IPS DF 4.7 (cell line): ENCODE results near the gene HADHA.
"Not testable (repeated sequence)": the region's sequence is repeated elsewhere in the genome, so short reads cannot be mapped to it uniquely, and the experiment has no call there.

Experiments used
- DNase-seq: peaks from one replicate; pipeline ENCODE4 v3.0.0-alpha.2; 2013; ENCODE audit warnings: low spot score; ENCODE audit errors: extremely low read depth

Gene HADHA

DNA sequence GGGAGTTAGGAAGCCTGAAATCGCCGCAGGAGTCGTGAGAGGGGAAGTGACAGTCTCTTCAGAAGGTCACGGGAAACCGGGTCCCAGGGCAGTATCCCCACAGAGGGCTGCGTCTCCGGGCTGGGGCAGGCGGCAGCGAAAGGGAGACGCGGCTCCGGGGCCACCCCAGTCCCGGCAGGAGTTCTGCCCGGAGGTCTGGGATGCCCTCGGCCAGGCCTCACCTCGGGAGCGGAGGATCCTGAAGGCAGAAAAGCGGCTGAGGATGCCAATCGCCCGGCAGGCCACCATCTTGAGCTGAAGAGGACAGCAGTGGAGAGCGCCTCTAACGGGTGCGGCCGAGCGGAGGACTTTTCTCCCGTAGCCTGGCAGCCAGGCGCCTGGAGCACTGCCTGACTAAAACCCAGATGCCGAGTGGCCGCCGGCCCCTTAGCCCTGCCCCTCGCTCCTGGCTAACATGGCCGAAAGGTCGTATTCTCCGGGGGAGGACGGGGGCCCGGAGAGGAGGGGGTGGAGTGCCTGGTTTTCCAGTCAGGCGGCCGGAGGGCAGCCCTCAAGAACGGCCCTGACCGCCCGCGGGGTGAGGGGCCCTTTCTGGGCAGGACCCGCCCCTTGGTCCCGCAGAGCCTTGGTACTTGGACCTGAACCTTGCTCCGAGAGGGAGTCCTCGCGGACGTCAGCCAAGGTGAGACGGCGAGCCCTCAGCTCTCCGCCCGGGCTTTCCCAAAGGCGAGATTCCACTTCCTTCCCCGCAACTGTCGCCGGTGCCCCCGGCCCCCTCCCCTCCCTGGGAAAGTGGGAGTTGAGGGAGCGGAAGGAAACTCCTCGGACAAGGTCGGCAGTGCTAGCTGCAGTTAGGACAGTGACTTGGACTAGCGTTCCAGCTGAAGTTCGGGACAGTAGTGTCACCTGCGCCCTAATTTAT lies at the start of gene HADHA, which contains the start of gene HADHB:
Gene HADHA, minus strand, starts transcription at position 324 of the 922 bp plus-strand sequence. Its CDS starts 36 bp downstream, at position 288.
Gene HADHB, plus strand, starts transcription at position 631 of the 922 bp plus-strand sequence. CDS start 9,316 bp downstream, outside the sequence.
- peak; percentile 75 for DNase-seq

DNA sequence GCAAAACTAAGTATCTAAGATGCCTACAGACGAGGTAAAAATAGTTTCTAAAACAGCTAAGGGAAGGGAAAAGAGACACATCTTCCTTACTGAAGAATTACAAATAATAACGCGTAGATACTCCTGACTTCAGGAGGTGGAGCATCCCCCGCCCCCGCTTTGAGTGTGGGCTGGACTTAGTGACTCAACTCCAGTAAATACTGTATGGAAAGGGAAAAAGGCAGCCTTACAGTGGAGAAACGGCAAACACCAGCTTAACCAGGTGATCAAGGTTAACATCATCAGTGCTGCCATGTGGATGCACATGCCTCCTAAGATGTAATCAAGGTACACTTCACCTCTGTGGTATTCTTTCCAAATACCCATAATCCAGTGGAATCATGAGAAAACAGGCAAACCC lies 48.2 kb upstream of the HADHA start:
- DNase-seq = no peak

DNA sequence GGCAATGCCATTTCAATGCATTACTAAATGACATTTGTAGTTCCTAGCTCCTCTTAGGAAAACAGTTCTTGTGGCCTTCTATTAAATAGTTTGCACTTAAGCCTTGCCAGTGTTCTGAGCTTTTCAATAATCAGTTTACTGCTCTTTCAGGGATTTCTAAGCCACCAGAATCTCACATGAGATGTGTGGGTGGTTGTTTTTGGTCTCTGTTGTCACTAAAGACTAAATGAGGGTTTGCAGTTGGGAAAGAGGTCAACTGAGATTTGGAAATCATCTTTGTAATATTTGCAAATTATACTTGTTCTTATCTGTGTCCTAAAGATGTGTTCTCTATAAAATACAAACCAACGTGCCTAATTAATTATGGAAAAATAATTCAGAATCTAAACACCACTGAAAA lies 45.6 kb upstream of the HADHA start:
- no peak for DNase-seq

DNA sequence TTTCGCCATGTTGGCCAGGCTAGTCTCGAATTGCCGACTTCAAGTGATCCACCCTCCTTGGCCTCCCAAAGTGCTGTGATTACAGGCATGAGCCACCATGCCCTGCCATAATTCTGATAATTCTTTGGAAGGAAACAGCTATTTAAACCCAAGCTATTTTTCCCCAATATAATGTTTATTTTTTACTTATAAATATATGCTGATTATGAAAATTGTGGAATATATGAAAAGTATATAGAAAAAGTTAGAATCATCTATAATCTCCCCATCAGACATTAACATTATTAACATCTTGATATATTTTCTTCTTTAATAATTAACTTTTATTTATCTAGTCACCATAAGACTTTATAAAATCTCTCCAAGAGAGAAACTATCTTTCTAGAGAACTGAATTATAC lies 41.5 kb upstream of the HADHA start:
- DNase-seq = no peak

DNA sequence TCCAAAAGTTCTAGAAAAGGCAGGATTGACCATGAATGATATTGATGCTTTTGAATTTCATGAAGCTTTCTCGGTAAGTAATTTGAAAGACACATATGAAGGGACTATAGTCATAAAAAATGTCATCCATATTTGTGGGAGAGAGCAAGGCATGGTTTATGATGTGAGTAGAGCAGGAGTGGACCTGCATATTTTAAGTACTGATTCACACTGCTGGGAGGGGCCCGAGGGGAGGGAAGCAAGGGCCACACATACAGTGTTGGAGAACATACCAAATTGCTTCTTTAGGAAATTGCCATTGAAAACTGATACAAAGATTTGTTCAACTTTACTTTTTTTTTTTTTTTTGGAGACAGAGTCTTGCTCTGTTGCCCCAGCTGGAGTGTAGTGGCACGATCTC lies 39.7 kb upstream of the HADHA start:
- DNase-seq = no peak

DNA sequence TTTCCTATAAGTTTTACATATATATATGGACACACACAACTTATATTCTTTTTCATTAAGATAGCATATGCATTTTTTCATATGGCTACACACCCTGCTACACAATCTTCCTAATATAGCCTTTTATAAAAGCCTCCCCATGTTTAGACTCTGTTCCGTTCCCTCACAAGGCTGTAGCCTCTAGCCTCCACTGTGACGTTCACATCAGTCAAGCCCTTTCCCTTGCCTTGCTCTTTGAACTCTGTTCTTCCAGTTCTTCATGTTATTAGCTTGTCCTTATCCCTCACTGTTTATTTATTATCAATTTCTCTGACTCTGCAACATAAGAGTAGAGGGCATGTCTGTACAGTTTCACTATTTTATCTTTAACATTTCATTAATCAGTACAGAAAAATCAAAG lies 39.2 kb upstream of the HADHA start:
- no peak for DNase-seq

DNA sequence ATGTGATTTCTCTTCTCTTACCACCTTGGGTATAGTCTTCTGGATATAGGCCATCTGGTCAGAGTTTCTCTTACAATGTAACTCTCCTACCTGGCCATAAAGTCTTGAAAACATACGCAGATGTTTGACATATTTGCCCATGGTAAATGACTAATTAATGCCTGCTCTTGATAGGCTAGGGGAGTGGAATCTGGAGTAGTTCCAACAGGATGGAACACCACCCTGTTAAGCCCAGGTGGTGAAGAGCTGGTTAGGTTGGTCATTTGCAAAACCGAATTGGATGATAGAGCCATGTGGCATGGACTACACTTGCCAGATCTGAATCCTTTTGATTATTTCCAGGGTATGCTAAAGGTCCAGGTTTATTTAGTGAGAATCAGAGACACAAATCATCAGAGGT lies 36.8 kb upstream of the HADHA start:
- DNase-seq = no peak

DNA sequence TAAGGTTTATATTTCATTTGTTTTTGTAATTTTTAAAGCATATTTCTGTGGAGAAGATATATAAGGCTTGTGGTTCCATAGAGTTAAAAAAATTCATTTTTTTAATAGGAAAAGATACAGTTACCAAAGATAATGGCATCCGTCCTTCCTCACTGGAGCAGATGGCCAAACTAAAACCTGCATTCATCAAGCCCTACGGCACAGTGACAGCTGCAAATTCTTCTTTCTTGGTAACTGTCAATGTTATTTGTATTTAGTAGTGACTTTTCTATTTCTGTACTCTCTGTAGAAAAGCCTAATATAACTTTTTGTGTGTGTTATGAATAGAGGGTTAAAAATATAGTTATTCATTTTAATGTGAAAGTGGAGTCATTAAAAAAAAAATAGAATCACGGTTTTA lies 35.5 kb upstream of the HADHA start:
- DNase-seq = no peak

DNA sequence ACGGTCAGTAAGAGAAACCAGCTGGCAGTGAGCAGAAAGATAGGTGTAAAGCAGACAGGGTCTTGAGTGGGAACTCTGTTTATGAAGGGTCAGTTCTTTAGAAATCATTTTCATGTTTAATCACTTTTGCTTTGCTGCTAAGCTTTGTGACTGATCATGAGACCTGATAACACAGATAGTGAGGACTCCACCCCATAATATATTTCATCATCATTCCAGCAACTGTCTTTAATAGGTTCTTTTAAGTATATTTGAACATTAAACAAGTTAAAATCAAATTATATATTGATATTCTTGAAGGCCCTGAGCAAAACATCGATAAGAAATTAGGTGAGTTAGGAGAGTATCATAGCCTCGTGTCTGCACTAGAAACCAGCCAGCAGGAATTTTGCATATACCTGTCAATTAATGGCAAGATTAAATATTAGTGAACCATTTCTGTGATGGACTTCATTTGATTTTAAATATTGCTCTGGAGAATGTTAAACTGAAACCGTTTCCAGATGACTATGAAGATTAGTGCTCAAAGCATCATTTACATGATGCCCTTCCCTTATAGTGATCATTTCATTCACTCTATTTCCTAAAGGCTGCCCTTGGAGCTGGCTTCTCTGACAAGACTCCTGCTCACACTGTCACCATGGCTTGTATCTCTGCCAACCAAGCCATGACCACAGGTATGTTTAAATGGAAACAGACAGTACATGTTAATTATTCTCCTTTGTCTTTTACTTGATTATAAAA lies 32.2 kb upstream of the HADHA start:
- no peak for DNase-seq

DNA sequence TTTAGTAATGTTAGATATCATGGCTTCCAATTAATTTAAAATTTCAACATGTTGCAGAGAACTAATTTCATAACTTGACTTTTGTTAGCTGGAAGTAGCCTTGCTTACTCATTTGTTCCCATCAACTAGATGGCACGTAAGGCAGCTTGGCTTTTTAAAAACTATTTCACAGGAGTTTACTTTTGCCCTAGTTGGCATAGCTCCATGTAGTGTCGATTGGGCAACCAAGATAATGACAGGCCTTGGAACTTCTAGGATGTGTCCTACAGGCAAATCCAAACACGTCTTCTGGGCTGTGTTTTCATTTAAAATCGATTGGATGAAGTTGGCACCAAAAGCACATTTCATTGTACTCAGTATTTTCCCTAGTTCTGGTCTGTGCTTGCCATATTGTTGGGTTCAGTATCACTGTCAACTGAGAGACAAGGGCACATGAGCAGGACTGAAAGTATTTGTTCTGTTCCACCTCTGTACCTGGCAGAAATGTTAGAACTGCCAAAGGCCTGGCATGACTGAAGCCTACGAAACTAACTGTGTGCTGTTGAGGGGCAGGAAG lies 29.7 kb upstream of the HADHA start:
- DNase-seq = no peak

DNA sequence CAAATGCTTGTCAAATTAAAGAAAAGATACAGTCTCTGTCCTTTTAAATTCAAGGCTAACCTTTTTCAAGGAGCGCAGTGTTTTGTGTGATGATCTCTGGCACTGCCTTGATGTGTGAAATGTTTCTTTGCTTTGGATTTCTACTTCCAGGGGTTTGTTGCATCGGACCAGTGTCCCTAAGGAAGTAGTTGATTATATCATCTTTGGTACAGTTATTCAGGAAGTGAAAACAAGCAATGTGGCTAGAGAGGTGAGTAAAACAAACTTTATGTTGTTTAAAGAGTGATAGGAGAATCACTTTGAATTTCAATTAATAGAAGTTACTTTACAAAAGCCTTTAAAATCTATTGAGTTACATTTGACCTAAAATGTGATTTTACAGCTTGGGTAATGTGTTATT lies 29.1 kb upstream of the HADHA start:
- DNase-seq = no peak

DNA sequence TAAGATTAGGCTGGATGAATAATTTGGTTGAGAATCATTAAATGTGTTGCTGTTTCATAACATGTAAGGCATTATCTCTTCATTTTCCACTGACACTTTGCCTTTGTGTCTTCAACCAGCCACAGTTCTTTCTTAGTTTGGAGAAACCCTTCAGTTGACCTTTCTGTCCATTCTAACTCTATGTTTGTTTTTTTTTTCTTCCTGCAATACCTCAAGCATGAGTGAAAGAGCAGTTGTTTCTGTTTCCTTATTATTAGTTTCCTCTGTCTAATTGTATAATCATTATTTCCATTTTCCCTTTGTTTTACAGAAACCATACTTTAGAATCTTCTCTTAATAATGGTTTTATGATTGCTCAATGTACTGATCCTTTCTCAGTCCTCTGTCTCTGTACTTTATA lies 25.9 kb upstream of the HADHA start:
- DNase-seq = no peak

DNA sequence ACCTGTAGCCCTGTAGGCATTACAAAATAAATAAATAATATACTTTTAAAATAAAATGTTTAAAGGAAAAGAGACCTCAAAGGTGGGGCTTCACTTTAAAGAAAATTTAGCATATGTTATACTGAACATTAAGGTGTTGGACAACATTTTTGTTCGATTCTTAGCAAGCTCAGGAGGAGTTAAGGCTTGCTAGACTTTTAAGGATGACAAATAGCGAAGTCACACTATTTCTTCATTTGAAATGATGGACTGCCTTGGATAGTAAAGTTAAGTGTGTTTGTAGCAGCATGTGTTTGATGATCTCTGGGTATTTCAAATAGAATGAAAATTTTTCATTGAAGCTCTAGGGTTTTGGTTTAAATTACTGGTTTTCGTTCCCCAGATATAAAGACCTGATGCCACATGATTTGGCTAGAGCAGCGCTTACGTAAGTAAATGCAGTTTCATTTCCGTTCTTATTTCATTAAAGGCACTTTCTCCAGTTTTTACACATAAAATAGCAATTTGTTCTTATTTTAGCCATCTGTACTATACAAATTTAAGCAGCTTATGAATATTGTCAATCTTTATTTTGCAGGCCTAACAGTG lies 25.2 kb upstream of the HADHA start:
- no peak for DNase-seq

DNA sequence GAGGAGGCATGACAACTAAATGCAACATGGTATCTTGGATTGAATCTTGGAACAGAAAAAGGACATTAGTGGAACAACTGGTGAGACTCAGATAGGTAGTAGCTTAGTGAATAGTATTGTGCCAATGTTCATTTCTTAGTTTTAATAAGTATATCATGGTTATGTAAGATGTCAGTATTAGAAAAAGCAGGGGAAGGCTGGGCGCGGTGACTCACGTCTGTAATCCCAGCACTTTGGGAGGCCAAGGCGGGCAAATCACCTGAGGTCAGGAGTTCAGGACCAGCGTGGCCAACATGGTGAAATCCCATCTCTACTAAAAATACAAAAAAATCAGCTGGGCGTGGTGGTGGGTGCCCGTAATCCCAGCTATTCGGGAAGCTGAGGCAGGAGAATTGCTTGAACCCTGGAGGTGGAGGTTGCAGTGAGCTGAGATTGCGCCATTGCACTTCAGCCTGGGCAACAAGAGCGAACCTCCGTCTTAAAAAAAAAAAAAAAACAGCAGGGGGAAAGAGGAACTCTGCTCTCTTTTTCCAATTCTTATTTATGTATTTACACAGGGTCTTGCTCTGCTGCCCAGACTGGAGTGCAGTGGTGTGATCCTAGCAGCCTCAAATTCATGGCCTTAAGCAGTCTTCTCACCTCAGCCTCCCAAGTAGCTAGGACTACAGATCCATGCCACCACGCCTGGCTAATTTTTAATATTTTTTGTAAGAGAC lies 24.4 kb upstream of the HADHA start:
- not testable (repeated sequence) for DNase-seq

DNA sequence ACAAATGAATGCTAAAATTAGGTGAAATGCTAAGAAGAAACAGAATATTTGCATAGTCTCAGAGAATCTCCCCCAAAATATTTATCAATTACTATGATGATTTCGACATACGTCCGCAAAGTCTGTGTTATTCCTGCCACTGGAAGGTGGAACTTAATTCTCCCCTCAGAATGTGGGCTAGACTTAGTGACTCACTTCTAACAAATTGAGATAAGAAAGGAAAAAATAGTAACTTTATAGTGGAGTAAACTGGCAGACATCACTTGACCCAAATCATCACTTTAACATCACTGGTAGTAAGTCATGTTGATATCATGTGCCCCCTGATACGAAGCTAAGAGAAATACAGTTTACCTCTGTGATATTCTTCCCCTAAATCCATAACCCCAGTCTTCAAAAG lies 23.8 kb upstream of the HADHA start:
- no peak for DNase-seq

DNA sequence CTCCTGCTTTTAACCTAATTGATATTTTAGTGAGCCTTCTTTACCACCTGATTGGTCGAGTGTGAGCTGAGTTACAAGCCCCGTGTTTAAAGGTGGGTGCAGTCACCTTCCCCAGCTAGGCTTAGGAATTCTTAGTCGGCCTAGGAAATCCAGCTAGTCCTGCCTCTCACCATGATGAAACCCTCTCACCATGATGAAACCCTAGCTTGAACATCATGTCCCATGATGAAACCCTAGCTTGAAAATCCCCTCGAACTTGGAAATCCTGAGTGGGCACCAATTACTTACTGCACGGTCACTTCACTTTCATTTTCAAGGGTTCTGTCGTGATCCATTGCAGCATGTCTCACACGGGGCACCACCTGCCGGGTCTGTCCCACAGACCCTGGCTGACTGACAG lies 14.4 kb upstream of the HADHA start:
- DNase-seq = not testable (repeated sequence)

DNA sequence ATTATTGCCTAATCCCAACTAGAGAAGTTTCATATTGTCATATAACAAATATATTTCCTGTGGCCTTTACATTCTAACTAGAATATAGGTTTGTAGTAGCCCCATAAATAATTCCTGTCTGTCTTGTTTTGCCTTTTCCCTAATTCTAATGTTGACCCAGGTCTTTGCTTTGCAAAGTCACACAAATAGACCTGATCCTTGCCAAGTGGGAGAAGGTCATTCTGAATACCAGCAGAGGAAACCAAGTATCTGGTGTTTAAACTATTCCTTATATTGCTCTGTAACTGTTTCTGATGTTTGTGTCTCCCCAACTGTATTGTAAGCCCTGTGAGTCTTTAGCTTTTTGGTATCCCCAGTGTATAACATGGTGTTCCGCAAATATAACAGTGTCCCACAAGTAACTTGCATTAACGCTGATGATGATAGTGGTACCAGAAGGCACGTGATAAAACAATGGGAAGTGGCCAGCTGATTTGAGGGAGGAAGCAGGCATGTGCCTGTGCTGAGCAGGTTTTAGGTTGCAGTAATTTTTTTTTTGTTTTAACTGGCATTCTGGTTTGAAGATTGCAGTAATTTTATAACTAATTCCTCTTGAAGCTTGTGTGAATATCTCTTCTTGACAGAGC lies 11.4 kb upstream of the HADHA start:
- DNase-seq = no peak

DNA sequence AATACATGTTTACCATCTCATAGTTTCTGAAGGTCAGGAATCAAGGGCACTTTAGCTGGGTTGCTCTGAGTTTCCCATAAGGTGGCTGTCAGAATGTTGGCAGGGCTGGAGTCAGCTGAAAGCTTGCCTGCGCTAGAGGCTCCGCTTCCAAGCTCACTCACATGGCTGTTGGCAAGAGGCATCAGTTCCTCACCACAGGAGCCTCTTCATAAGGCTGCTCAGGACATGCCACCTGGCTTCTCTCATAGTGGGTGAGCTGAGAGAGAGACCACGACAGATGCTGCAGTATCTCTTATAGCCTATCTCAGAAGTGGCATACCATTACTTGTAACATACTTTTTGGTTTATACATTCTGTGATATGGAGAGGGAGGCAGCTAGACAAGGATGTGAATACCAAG lies 7.5 kb upstream of the HADHA start:
- DNase-seq = no peak

DNA sequence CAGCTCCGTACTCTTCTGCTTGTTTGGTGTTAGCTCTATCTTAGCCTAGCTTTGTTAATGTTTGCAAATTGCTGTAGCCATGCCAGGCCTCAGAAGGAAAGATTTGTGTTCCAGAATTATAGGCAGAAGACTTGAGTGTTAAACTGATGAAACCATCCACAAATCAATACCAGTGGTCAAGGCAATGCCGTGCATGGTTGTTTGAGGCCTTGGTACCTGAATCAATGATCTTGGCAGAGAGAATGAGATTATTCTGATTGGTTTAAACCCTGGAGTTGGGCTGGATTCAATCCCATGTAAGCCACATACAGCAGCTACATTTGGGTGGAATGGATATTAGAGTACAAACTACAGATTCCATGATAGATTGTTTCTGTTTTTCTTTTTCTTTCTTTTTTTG lies 5.2 kb upstream of the HADHA start:
- no peak for DNase-seq

DNA sequence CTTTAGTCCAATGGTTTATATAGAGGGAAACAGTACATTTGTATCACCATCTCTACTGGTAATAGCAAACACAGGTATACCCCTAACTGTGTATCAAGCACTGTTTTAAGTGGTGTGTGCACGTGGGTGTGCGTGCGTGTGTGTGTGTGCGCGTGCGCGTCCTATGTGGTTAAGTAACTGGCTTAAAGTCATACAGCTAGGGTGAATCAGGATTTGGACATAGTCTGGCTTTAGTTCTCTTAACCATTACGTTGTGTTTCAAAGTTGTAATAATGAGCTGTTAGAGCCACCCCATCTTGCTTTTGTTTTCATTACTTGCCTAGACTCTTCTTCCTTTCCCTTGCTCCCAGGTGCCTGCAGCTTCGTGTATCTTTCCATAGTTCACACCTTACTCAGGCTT lies 2.4 kb upstream of the HADHA start:
- DNase-seq = no peak

DNA sequence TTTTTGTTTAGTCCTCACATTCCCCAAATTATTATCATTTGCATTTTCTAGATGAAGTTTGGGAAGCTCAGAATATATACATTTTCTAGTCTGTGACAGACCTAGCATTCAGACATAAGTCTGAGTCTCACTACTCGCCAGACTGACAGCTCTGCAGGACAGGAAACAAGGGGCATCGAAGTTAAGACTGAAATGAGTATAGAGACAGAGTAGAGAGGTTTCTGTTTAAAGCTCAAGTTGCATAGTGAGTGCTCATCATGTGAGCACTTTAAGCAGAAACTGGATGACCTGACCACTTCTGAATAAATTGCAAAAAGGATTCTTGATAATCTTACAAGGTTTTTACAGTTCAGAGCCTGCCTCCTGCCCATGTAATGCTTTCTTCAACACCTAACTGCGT lies 1.4 kb upstream of the HADHA start:
- no peak for DNase-seq
